B cell (primary cell): Measurements from ENCODE around the gene PARVB. TPM values are rescaled to one million over a fixed set of nuclear protein-coding genes. Genes with fewer than 3 reads are reported as not detected.

Experiments
- ATAC-seq: fragments of 200-7000 bp; cut with Tn5 transposase; one replicate; pipeline ENCODE4 v1.10.0; 2021; ENCODE audit warnings: low read depth, mild to moderate bottlenecking, moderate number of reproducible peaks, moderate library complexity
- CTCF ChIA-PET: fragments of 350-600 bp; sonication (Branson Sonifier 250); formaldehyde crosslinking; loops from one replicate; lab custom pipeline; 2021; ENCODE audit warnings: antibody characterized with exemption, inconsistent platforms; lab: Charles Lee
- POLR2A ChIA-PET: fragments of 350-600 bp; sonication (Branson Sonifier 250); formaldehyde crosslinking; loops from one replicate; lab custom pipeline; 2021; ENCODE audit warnings: antibody characterized with exemption; lab: Charles Lee
- DNase-seq: peaks from one replicate; pipeline ENCODE4 v3.0.0; 2013
- H2AFZ ChIP-seq: 2 replicates; pipeline ENCODE4 v1.6.1; 2012; ENCODE audit warnings: mild to moderate bottlenecking, low read depth, low read length; ENCODE audit not compliant: insufficient read depth, poor library complexity, severe bottlenecking
- H3K27ac ChIP-seq, 2 donors: 1 replicate in 1 of 2; 2 replicates in 1 of 2; pipeline ENCODE4 v1.5.1; 2012 to 2013; ENCODE audit warnings: low read length in 2 of 2, mild to moderate bottlenecking in 2 of 2, moderate library complexity in 1 of 2
- H3K27me3 ChIP-seq, 4 experiments: fragments of 200-600 bp in 1 of 4; sonication (generic) in 1 of 4; replicated peaks in 1 of 4; 1 replicate in 2 of 4; 2 replicates in 2 of 4; pipeline versions ENCODE4 v1.6.1 to v1.7.0; 2013 to 2016; ENCODE audit warnings: low read length in 3 of 4, mild to moderate bottlenecking in 2 of 4, mixed read lengths in 1 of 4, moderate library complexity in 1 of 4; ENCODE audit not compliant: insufficient read depth in 4 of 4, control insufficient read depth in 3 of 4; ENCODE audit errors: control extremely low read depth in 1 of 4
- H3K36me3 ChIP-seq, 2 experiments: replicated peaks in 1 of 2; 1 replicate in 1 of 2; 2 replicates in 1 of 2; pipeline versions ENCODE4 v1.6.1 to v1.7.1; 2013; ENCODE audit warnings: low read length in 1 of 2; ENCODE audit not compliant: insufficient read depth in 2 of 2, control insufficient read depth in 1 of 2; ENCODE audit errors: control extremely low read depth in 1 of 2, extremely low read depth in 1 of 2
- H3K4me1 ChIP-seq, 2 donors: fragments of 200-600 bp in 1 of 2; sonication (generic) in 1 of 2; 1 replicate in 1 of 2; 2 replicates in 1 of 2; pipeline versions ENCODE4 v1.5.1 to v1.6.1; 2013 to 2017; ENCODE audit warnings: low read length in 2 of 2; ENCODE audit not compliant: control insufficient read depth in 2 of 2, insufficient read depth in 2 of 2
- H3K4me2 ChIP-seq: replicated peaks from 2 replicates; pipeline ENCODE3; 2012; ENCODE audit warnings: mild to moderate bottlenecking, low read depth, low read length; ENCODE audit not compliant: poor library complexity, severe bottlenecking
- H3K4me3 ChIP-seq, 5 experiments: fragments of 200-600 bp in 1 of 5; sonication (generic) in 1 of 5; 1 replicate in 3 of 5; 2 replicates in 2 of 5; pipeline versions ENCODE4 v1.5.1 to v1.7.0; 2011 to 2016; ENCODE audit warnings: low read length in 4 of 5, mild to moderate bottlenecking in 4 of 5, low read depth in 2 of 5, control low read depth in 1 of 5, moderate library complexity in 1 of 5; ENCODE audit not compliant: insufficient read depth in 1 of 5; ENCODE audit errors: control extremely low read depth in 1 of 5, extremely low read depth in 1 of 5
- H3K79me2 ChIP-seq: fragments of 200-600 bp; sonication (generic); one replicate; pipeline ENCODE4 v1.6.0; 2016; ENCODE audit warnings: low read length; ENCODE audit not compliant: control insufficient read depth, insufficient read depth
- H3K9ac ChIP-seq: fragments of 200-600 bp; sonication (generic); 2 replicates; pipeline ENCODE4 v1.6.1; 2017; ENCODE audit warnings: mild to moderate bottlenecking, low read length, moderate library complexity
- H3K9me3 ChIP-seq, 3 donors: one replicate each; pipeline versions ENCODE4 v1.6.1 to v1.7.1; 2013; ENCODE audit warnings: low read length in 2 of 3; ENCODE audit not compliant: control insufficient read depth in 2 of 3, insufficient read depth in 1 of 3; ENCODE audit errors: control extremely low read depth in 1 of 3
- H4K20me1 ChIP-seq: 2 replicates; pipeline ENCODE4 v1.6.0; 2012; ENCODE audit warnings: mild to moderate bottlenecking, low read length; ENCODE audit not compliant: insufficient read depth, control insufficient read depth, poor library complexity, severe bottlenecking
- H3K27ac Mint-ChIP-seq: one replicate; pipeline ENCODE4 v1.8.0; 2021; ENCODE audit warnings: mixed read lengths
- H3K27me3 Mint-ChIP-seq: one replicate; pipeline ENCODE4 v1.8.0; 2021; ENCODE audit warnings: mixed read lengths
- H3K4me1 Mint-ChIP-seq: one replicate; pipeline ENCODE4 v1.8.0; 2021; ENCODE audit warnings: mixed read lengths
- H3K4me3 Mint-ChIP-seq: one replicate; pipeline ENCODE4 v1.8.0; 2021; ENCODE audit warnings: mixed read lengths
- H3K9me3 Mint-ChIP-seq: one replicate; pipeline ENCODE4 v1.8.0; 2022; ENCODE audit warnings: mixed read lengths; ENCODE audit not compliant: insufficient read depth
- CTCF ChIP-seq: fragments of 200-600 bp; IDR thresholded peaks from one replicate; pipeline ENCODE4 v1.8.0; 2022; ENCODE audit warnings: antibody characterized with exemption, mild to moderate bottlenecking
- EZH2 ChIP-seq: IDR thresholded peaks from 2 replicates; pipeline ENCODE4 v1.6.1; 2012; ENCODE audit warnings: borderline replicate concordance, low read depth, mild to moderate bottlenecking, moderate library complexity, low read length; ENCODE audit not compliant: insufficient read depth, poor library complexity, severe bottlenecking
- WGBS: methylation state at CpG from one replicate; pipeline ENCODE4 v1.1.5; 2013; ENCODE audit warnings: missing lambda C conversion rate; ENCODE audit not compliant: insufficient coverage; 5-methylcytosine and 5-hydroxymethylcytosine counted together
- intact Hi-C: fragments of 100-400 bp; cut with micrococcal nuclease; formaldehyde crosslinking; loops from one replicate; pipeline ENCODE4 v1.10.0; 2022
- polyA plus RNA-seq: library from polyadenylated mRNA; depleted of rRNA; stranded (reverse); fragments of >200 nt; gene quantifications from 2 replicates; pipeline ENCODE4 v1.2.3, GENCODE V29; 2012
- total RNA-seq, 2 donors: library from RNA; stranded (reverse); fragments of 120-200 nt in 1 of 2; gene quantifications; 1 replicate in 1 of 2; 2 replicates in 1 of 2; pipeline versions ENCODE4 v1.2.3 to v1.2.4, GENCODE V29; 2013 to 2022

Gene PARVB
- total and polyA plus RNA-seq, 2 donors (not counting 1 experiment from before 2014, with no cell fraction given) = 48.0 to 49.4 TPM

- Histone ChIP-seq H3K4me2 (no peak overlapping the region), H3K79me2 (no peaks in the 10 kb centered on the region), H3K27ac (no peak overlapping the region), H4K20me1 (no peaks in the 10 kb centered on the region), H3K27me3 (no peaks in the 10 kb centered on the region), H2AFZ (no peak overlapping the region), H3K4me3 (no peak overlapping the region), H3K9ac (no peak overlapping the region), H3K9me3 (peaks cover 0 to 13% (median 11%) of the 10 kb centered on the region in 3 donors), H3K4me1 (peaks cover 10 to 11% of the 10 kb centered on the region in 2 donors), H3K36me3 (no peaks in the 10 kb centered on the region)
- ATAC-seq (no peak), DNase-seq (no peak)
- Mint-ChIP-seq H3K27ac (no peak overlapping the region), H3K4me1 (peaks cover 22% of the 10 kb centered on the region), H3K4me3 (no peak overlapping the region), H3K27me3 (no peaks in the 10 kb centered on the region), H3K9me3 (peaks cover 11% of the 10 kb centered on the region)
- no peak for TF ChIP-seq CTCF
- TF ChIP-seq EZH2 = no peak
- CTCF ChIA-PET = interaction anchor here (0.5 kb wide), 1 partner anchor 960 kb away, joined by 3 read pairs; no protein-coding TSS in a partner anchor
- no CpG with 5 or more reads among the region's 1 CpG for whole genome bisulfite sequencing
- POLR2A ChIA-PET = no interaction called here
- intact Hi-C loops = no loop called here
Measured at GRCh38 chr22:44212936-44213335, 188.8 kb downstream of the PARVB start.

GRCh38 chr22:44213489-44214043 is 189.5 kb downstream of the PARVB start:
- peaks cover 11% of the 10 kb centered on the region for H3K9me3 Mint-ChIP-seq
- DNase-seq = no peak
- Histone ChIP-seq H4K20me1 (no peaks in the 10 kb centered on the region), H3K4me2 (no peak overlapping the region), H2AFZ (no peak overlapping the region), H3K27ac (no peak overlapping the region), H3K27me3 (no peaks in the 10 kb centered on the region), H3K36me3 (no peaks in the 10 kb centered on the region), H3K4me1 (peaks cover 4 to 5% of the 10 kb centered on the region in 2 donors), H3K9ac (no peak overlapping the region), H3K9me3 (peaks cover 0 to 13% (median 11%) of the 10 kb centered on the region in 3 donors), H3K4me3 (no peak overlapping the region), H3K79me2 (no peaks in the 10 kb centered on the region)
- ATAC-seq = no peak
- ChIA-PET CTCF (interaction anchor here (0.5 kb wide), 1 partner anchor 959 kb away, joined by 3 read pairs; no protein-coding TSS in a partner anchor), POLR2A (no interaction called here)
- intact Hi-C loops = no loop called here
- H3K4me1 Mint-ChIP-seq = peaks cover 16% of the 10 kb centered on the region
- TF ChIP-seq EZH2 = no peak
- 76% methylated on average over 3 of the region's 3 CpGs for WGBS
- no peaks in the 10 kb centered on the region for H3K27me3 Mint-ChIP-seq
- no peak overlapping the region for H3K27ac Mint-ChIP-seq
- no peak overlapping the region for H3K4me3 Mint-ChIP-seq
